Stimulated activated CD4-positive, alpha-beta T cell treated with anti-CD3 and anti-CD28 coated beads, TNF-alpha, amount 100 ng/mL, for 48 hours (primary cell): Measurements from ENCODE around the gene MAP3K4.

ENCODE experiments used
- DNase-seq, 3 donors: peaks; one replicate each; pipeline ENCODE4 v3.0.0-alpha.2; 2020; ENCODE audit warnings: low read depth in 3 of 3

The MAP3K4 gene

DNA sequence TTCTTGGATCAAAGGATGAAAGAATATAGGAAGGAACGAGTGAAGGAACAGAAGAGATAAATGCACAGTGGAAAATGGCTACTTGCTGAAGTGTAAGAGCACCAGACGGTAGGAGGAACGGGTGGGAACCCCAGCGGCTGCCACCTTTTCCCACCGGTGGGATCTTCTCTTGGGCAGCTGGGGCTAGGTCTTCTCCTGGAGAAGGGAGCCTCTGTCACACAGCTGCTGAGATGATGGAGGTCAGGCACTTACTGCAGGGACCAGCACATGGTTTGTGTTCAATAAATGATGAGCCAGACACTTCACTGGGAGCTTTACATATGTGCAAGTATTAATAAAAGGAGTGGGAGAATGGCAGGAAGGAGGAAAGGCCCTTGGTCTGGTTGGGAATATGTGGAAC lies 158.6 kb downstream of the MAP3K4 start:
- no peak for DNase-seq

DNA sequence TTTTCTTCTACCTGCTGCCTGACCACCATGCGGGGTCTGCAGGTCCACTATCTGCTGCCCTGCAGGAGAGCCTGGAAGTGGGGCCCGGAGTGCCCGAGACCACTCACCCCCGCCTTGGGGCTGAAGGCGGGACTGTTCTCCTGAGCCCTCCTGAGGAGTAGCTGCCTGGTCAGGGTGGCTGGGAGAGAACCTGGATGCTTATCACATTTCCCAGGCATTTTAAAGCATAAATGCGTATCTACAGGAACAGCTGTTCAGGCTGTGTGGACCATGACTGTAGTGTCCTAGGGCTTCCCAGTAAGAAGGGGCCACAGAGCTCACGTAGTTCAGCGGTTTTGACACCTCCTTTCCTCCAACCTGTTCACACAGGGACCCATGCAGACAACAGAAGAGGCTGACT lies 159.0 kb downstream of the MAP3K4 start:
- no peak for DNase-seq

DNA sequence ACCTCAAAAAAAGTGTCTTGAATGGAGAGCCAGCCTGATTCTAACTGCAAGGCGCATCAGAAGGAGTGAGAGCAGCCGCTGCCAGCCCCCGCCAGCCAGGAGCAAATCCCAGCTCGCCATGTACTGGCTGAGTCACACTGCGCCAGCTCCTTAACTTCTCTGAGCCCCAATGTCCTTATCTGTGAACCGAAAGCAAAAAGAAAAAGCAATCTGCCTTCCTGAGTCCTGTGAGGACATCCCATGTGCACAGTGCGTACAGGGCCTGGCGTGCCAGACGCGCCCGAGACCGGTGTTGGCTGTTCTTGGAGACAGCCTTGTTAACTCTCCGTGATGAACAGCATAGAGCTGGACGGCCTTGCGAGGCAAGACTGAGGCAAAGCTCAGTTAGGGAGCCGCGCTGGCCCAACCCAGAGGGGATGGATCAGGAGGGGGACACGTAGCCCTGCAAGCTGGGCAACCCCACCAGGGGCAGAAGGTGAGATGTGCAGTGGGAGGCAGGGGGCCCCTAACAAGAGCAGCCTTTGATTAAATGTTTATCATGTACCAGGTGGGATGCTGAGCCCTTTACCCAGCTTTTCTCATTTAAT lies 159.6 kb downstream of the MAP3K4 start:
- no peak for DNase-seq

DNA sequence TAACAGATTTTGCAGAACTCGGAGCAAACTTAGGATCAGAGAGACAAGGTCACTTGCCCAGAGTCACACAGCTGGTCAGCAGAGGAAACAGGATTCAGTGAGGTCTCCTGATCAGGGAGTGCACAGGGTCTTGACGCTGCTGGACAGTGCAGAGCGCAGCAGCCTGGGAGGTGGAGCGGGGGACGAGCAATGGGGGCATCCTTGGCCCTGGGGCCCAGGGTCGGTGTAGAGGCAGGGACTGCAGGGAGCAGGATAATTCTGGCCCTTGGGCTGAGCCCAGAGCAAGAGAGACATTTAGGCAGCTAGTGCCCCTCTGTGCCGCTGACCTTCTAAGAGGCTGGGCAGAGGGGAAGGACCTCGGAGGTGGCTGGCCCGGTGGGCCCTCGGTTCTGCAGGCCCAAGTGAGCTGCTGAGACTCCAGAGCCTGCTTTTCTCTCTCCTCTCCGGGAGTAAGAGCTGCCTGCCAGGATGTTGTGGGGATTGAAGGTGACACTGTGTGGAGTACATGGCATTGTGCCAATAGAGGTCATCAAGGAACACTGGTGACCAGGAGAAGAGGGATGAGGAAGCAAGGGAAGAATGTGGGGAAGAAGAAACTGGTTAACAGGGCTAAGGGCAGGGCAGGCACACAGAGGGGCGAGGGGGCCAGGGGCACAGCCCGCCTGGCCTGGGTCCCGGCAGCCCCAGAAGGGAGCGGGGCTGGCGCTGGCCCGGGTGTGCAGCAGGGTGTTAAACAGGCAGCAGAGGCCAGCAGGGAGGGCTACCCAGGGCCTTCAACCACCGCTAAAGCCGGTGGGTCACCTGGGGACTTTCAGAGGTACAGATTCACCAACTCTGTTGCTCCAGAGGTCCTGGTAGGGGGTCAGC lies 160.3 kb downstream of the MAP3K4 start:
- DNase-seq, result no peak

DNA sequence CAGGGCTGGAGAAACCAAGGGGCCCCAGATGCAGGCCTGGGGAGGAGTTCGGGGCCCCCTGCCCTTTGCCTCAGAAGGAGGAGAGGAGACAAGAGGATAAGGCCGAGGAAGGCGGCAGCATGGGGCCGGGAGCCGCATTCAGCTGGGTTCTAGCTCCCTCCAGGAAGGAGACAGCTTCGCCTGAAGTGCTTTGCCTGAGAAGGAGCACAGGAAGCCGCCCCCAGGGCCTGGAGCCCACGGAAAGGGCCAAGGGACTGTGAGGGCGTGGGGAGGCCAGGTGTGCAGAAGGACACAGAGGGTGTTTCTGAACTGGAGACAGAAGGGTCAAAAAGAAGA lies 160.9 kb downstream of the MAP3K4 start:
- DNase-seq, result no peak

DNA sequence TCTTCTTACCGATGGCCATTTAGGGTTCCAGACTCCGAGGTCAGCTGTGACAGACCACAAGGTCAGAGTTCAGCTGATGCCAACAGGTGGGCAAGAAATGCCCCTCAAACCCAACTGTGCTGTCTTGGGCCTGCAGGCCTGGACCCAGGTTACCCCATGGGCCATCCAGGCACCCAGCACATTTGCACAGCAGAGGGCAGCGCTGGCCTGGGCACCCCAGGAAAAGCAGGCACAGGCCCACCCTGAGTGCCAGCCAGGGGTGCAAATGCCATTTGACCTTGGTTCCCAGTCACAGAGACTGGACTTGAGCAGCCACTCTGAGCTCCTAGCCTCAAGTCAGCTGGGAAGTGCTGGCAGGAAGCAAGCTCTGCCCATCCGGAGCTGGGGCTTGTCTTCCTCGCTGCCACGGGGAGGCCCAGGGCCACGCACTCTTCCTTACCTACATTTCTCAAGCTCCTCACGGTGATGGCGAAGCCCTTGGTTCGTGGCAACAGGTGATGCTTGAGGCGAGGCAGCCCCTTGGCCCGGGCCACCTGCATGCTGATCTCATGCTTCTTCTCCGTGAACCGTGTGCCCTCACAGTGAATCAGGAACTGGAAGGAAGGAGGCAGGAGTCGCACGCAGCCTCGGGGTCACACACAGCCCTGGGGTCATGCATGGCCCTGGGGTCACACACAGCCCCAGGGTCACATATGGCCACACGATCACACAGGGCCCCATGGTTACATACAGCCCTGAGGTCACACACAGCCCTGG lies 161.5 kb downstream of the MAP3K4 start:
- no peak for DNase-seq

DNA sequence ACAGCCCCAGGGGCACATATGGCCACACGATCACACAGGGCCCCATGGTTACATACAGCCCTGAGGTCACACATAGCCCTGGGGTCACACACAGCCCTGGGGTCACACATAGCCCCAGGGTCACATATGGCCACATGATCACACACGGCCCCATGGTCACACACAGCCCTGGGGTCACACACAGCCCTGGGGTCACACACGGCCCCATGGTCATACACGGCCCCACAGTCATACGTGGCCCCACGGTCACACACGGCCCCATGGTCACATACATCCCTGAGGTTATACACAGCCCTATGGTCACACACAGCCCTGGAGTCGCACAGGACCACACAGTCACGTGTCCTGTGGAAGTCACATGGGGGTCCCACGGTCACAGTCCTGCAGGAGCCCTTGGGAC lies 162.2 kb downstream of the MAP3K4 start:
- no peak for DNase-seq

DNA sequence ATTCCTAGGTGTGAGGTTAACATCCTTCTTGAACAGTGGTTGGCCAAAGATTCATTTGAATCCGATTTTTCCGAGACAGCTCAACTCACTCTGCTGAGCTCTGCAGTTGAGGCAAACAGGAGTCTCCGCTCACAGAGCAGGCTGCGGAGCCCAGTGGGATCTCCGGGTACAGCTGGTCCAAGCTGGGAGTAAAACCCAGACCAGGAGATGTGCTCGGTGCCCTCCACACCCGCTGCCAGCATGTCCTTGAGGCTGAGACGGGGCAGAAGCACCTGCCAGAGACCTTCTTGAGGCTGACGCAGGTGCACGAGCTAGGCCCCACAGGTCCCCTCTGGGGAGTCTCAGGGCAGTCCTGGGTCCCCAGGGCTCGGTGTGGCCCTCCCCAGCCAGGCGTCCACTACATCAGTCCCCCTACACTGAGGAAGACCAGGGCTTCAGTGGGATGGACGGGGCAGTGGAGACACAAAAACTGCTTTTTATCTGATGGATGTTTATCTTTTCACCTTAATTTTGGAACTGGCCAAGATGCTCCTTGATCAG lies 163.3 kb downstream of the MAP3K4 start:
- no peak for DNase-seq

DNA sequence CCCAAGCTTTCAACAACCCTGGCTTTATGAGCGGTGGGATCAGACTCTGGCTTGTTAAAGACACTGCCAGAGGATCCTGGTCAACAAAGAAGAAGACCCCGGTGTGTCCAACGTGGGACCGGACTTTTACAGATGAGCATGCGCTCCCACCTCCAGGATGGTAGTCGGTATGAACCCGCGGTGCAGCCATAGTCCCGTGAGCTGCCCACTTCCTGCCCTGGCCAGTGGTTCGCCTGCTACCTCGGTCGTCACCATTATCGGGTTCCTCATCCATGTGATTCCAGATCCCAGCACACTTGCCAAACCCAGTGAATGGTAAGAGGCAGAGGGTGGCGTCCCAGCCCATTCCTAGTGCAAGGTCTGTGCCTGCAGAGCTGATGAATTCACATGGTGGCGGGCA lies 169.6 kb downstream of the MAP3K4 start:
- no peak for DNase-seq

DNA sequence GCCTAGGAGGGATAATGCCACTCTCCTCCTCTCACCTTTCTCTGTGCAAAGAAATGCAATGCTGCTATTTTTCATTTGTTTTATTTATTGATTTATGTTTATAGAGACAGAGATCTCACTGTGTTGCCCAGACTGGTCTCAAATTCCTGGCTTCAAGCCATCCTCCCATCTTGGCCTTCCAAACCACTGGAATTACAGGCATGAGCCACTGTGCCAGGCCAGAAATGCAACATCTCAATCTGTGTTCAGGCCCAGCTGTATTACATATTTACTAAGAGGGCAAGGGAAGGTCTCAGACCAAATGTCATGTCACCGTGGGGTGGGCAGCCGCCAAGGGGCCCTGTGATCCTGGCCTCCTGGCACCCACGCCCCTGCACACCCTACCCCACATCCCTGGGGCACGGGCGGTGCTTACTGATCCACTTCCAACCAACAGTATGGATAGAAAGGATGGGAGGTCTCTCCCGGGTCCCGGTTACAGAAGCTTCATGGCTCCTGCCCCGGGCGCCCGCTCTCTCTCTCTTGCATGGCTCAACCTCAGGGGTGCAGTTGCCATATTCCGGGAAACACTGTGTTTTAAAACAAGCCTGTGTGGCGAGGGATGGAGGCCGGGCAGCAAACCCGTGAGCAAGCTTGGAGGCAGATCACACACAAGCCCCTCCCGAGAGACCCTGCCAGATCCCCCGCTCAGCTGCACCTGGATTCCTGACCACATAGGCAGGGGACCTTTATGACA lies 170.5 kb downstream of the MAP3K4 start:
- DNase-seq, result no peak

DNA sequence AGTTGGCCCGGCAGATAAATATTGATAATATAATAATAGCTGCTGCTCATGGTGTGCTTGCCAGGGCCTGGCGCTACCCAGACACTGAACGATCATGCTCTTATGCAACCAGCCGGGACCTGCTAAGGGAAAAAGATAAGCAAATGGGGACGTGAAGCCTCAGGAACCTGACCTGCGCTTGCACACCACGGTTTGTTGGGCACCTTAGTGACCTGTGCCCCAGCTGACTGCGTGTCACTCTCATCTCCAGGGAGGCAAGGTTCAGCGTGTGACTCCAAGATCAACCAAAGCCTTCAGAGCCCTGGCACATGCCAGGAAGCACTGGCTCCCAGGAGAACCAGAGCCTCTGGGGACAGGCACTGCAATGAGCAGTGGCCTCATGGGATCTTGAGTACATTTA lies 171.2 kb downstream of the MAP3K4 start:
- no peak for DNase-seq

DNA sequence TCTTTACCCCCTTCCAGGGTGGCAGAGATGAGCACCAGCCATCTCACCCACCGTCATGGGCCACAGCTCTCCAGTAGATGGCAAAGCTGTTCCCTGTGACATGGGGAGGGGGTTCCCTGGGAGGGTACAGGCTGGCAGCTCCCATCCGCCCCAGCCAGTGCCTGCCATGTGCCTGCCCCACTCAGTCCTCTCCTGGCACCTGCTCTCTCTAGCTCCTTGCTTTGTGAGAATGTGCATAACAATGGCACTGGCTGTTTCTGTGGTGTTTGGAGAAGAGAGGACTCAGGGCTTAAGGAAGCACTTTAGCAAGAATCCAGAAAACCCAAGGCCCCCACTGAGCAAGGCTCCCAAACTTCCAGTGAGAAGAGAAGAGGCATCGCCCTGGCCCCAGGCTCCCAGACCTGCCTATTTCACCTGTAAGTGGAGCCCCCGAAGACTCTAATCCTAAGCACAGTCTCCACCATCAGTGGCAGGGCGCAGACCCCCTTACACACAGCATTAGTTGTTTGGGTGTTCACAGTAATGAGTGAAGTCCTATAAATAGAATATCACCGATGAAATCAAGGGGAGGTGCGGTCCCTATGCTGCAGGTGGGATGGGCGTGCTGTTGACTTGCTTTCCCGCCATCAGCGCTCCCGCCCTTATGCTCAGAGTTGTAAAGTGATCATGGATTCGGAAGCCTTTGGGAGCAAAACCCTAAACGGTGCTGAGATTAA lies 172.1 kb downstream of the MAP3K4 start:
- DNase-seq, result no peak

DNA sequence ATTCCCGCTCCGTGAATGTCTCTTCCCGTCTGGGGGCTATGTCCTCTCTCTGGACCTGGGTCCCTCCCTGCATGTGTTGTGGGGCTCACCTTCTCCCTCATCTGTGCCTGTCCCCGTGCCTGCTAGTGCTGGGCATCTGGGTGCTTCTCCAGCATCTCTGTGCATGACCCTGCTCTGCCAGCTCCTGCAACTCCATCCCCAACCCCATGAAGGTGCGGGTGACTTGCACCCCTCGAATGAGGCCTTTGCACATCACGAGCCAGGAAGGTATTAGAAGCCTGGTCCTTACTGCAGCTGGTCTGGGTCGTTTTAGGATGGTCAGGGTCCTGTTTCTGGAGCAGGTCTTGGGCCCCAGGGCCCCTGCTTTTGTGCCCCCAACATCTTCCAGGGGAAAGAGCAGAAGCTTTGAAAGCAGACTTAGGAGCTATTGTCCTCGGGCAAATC lies 172.6 kb downstream of the MAP3K4 start:
- no peak for DNase-seq

DNA sequence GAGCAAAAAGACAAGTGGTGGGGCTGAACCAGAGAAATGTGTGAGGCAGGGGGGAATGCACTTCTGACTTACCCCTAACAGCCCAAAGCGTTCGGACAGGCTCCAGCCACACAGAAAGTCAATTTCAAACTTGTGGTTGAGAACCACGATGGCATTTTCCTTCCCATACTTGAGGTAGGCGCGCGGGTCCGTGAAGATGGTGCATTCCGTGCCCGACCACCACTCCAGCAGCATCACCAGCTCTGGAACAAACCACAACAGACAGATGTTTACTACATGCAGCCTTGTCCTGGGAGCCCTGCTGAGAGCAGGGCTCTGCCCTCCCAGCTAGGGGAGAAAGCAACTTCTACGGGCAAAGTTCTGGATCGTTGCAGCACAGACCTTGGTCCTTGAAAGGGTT lies 174.6 kb downstream of the MAP3K4 start:
- DNase-seq, result no peak

DNA sequence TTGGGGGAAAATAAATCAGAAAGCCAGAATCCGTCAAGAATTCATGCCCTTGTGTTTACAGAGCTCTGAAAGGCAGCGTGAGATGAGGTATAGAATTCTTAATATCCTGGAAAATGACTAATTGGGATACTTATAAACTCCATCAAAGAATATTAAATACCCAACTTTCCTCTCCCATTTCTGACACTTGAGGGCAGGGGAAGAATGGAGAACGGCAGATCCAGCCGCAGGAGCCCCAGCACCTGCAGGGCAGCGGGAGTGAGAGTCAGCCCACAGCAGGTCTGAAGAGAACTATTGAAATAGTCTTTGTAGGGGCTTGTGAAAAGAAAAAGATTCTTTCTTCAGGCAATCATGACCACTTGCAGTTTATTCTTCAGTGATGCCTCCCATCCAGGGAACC lies 175.1 kb downstream of the MAP3K4 start:
- no peak for DNase-seq
